A549 (cell line): ENCODE measurements around the gene FGG. TPM values are rescaled to one million over a fixed set of nuclear protein-coding genes. Genes with fewer than 3 reads are reported as not detected.

Experiments
- ATAC-seq, 2 experiments: fragments of 200-7000 bp in 1 of 2; fragments of >200 bp in 1 of 2; cut with Nextera tagmentation in 1 of 2; cut with Tn5 transposase in 1 of 2; 3 replicates each; pipeline versions ENCODE4 v1.8.0 to v1.9.1; 2018 to 2020; ENCODE audit warnings: mild to moderate bottlenecking in 1 of 2, moderate library complexity in 1 of 2
- CTCF ChIA-PET: fragments of 300-600 bp; sonication (Branson Sonifier 250); formaldehyde crosslinking; extraction: SDS; loops from one replicate; lab custom pipeline; 2021; ENCODE audit warnings: antibody characterized with exemption, inconsistent platforms; lab: Yijun Ruan, JAX
- POLR2A ChIA-PET: fragments of 350-600 bp; formaldehyde crosslinking; extraction: SDS; loops from one replicate; lab custom pipeline; 2021; ENCODE audit warnings: antibody characterized with exemption, inconsistent platforms; lab: Yijun Ruan, JAX
- DNase-seq, 2 experiments: peaks; one replicate each; pipeline versions ENCODE4 v3.0.0 to v3.0.0-alpha.2; 2011 to 2016; ENCODE audit warnings: low read depth in 1 of 2, low spot score in 1 of 2
- FAIRE-seq: peaks from 2 replicates; lab custom pipeline; 2011; peaks lifted over from hg19 to GRCh38; lab: Jason Lieb, UNC
- H3K27ac ChIP-seq, 2 experiments: fragments of >200 bp; sonication (Bioruptor Twin); formaldehyde crosslinking; 3 replicates each; pipeline ENCODE4 v1.5.1; 2016 to 2017
- H3K4me1 ChIP-seq: fragments of >200 bp; sonication (Bioruptor Twin); formaldehyde crosslinking; 3 replicates; pipeline ENCODE4 v1.6.1; 2016
- H3K4me2 ChIP-seq: fragments of >200 bp; sonication (Bioruptor Twin); formaldehyde crosslinking; 3 replicates; pipeline ENCODE4 v1.6.1; 2016
- H3K4me3 ChIP-seq: fragments of >200 bp; sonication (Bioruptor Twin); formaldehyde crosslinking; 3 replicates; pipeline ENCODE4 v1.5.1; 2016
- H3K9me3 ChIP-seq: fragments of >200 bp; sonication (Bioruptor Twin); formaldehyde crosslinking; 3 replicates; pipeline ENCODE4 v1.6.1; 2016
- BHLHE40 ChIP-seq: IDR thresholded peaks from 2 replicates; pipeline ENCODE4 v1.6.1; 2012; ENCODE audit warnings: low read depth, low read length, inconsistent platforms
- CEBPB ChIP-seq, 2 experiments: fragments of >200 bp in 1 of 2; sonication (Bioruptor Twin) in 1 of 2; formaldehyde crosslinking in 1 of 2; IDR thresholded peaks; 2 replicates each; pipeline ENCODE4 v1.6.1; 2012 to 2016
- CHD4 ChIP-seq: fragments of 200-600 bp; sonication (generic); IDR thresholded peaks from 2 replicates; pipeline ENCODE4 v1.6.1; 2016; ENCODE audit warnings: antibody characterized with exemption, mild to moderate bottlenecking, borderline replicate concordance
- EHF ChIP-seq: fragments of 250-450 bp; sonication (Bioruptor Pico); IDR thresholded peaks from 2 replicates; pipeline ENCODE4 v1.5.0; 2020; ENCODE audit warnings: mild to moderate bottlenecking
- FOSB ChIP-seq: fragments of 250-450 bp; sonication (Bioruptor Pico); IDR thresholded peaks from 2 replicates; pipeline ENCODE4 v1.5.0; 2020; ENCODE audit warnings: mild to moderate bottlenecking, moderate library complexity
- FOSL2 ChIP-seq, 2 experiments: fragments of 450-650 bp in 1 of 2; fragments of >200 bp in 1 of 2; sonication (Bioruptor Twin) in 1 of 2; formaldehyde crosslinking; IDR thresholded peaks; 2 replicates each; pipeline versions ENCODE4 v1.5.0 to v1.6.1; 2016 to 2020; ENCODE audit warnings: mild to moderate bottlenecking in 1 of 2, moderate library complexity in 1 of 2
- FOXS1 ChIP-seq: fragments of 250-450 bp; sonication (Bioruptor Pico); IDR thresholded peaks from 2 replicates; pipeline ENCODE4 v1.5.0; 2020; ENCODE audit warnings: mild to moderate bottlenecking, moderate library complexity
- HOXB13 ChIP-seq: fragments of 250-450 bp; sonication (Bioruptor Pico); IDR thresholded peaks from 2 replicates; pipeline ENCODE4 v1.5.0; 2020; ENCODE audit warnings: low read depth, mild to moderate bottlenecking, moderate library complexity
- KDM1A ChIP-seq: fragments of 200-600 bp; sonication (generic); IDR thresholded peaks from 2 replicates; pipeline ENCODE4 v1.6.1; 2016; ENCODE audit warnings: low read depth, mild to moderate bottlenecking
- RARB ChIP-seq: fragments of 250-450 bp; sonication (Bioruptor Pico); IDR thresholded peaks from 2 replicates; pipeline ENCODE4 v1.8.0; 2021; ENCODE audit warnings: mild to moderate bottlenecking, moderate library complexity
- TP53 ChIP-seq: fragments of 250-450 bp; sonication (Bioruptor Pico); IDR thresholded peaks from 2 replicates; pipeline ENCODE4 v1.5.0; 2021; ENCODE audit warnings: mild to moderate bottlenecking, moderate library complexity
- ZC3H11A ChIP-seq: fragments of 450-650 bp; IDR thresholded peaks from 2 replicates; pipeline ENCODE4 v1.6.1; 2014; ENCODE audit warnings: antibody characterized with exemption, mild to moderate bottlenecking
- WGBS: methylation state at CpG from one replicate; pipeline ENCODE4 v1.1.6; 2017; ENCODE audit errors: missing lambda C conversion rate; 5-methylcytosine and 5-hydroxymethylcytosine counted together
- polyA minus RNA-seq: library from RNA; depleted of rRNA, polyadenylated mRNA; stranded (reverse); fragments of >200 nt; gene quantifications from 2 replicates; pipeline ENCODE4 v1.2.3, GENCODE V29; 2011; rRNA and poly(A)+ RNA removed
- polyA plus RNA-seq, 4 experiments: library from polyadenylated mRNA; depleted of rRNA in 3 of 4; stranded (reverse); fragments of >200 nt; fragmentation: RNase III in 1 of 4; extraction: RNeasy Plus Mini Kit Qiagen cat#74134 plus additional on column Dnase treatment in 1 of 4; gene quantifications; 2 replicates in 3 of 4; 3 replicates in 1 of 4; pipeline ENCODE4 v1.2.3, GENCODE V29; 2011 to 2017
- TF ChIP-seq, protein P1 (sequence below): fragments of 450-650 bp; IDR thresholded peaks from 2 replicates; pipeline ENCODE4 v1.6.1; 2014; ENCODE audit warnings: antibody characterized with exemption
- TF ChIP-seq, protein P2 (sequence below): fragments of >200 bp; sonication (Bioruptor Twin); formaldehyde crosslinking; IDR thresholded peaks from 2 replicates; pipeline ENCODE4 v1.6.1; 2016
- TF ChIP-seq, protein P3 (sequence below): fragments of >200 bp; sonication (Bioruptor Twin); formaldehyde crosslinking; IDR thresholded peaks from 3 replicates; pipeline ENCODE4 v1.5.1; 2016
- TF ChIP-seq, protein P4 (sequence below): fragments of 250-450 bp; sonication (Bioruptor Pico); IDR thresholded peaks from 2 replicates; pipeline ENCODE4 v1.5.0; 2021; ENCODE audit warnings: mild to moderate bottlenecking, moderate library complexity, borderline replicate concordance

Gene FGG
- 132 and 157 TPM in 2 replicates for polyA plus RNA-seq (2011; rRNA removed)
- 10.0 and 12.1 TPM in 2 replicates for polyA plus RNA-seq (2012; cell fraction: cytosol; rRNA removed)
- 4.1 and 4.3 TPM in 2 replicates for polyA plus RNA-seq (2012; cell fraction: nucleus; rRNA removed)
- polyA plus RNA-seq (2017; fragmentation: RNase III; extraction: RNeasy Plus Mini Kit Qiagen cat#74134 plus additional on column Dnase treatment): 3.2 to 4.8 TPM (median 4.3 TPM) in 3 replicates
- 29.8 and 45.3 TPM in 2 replicates for polyA minus RNA-seq

DNA sequence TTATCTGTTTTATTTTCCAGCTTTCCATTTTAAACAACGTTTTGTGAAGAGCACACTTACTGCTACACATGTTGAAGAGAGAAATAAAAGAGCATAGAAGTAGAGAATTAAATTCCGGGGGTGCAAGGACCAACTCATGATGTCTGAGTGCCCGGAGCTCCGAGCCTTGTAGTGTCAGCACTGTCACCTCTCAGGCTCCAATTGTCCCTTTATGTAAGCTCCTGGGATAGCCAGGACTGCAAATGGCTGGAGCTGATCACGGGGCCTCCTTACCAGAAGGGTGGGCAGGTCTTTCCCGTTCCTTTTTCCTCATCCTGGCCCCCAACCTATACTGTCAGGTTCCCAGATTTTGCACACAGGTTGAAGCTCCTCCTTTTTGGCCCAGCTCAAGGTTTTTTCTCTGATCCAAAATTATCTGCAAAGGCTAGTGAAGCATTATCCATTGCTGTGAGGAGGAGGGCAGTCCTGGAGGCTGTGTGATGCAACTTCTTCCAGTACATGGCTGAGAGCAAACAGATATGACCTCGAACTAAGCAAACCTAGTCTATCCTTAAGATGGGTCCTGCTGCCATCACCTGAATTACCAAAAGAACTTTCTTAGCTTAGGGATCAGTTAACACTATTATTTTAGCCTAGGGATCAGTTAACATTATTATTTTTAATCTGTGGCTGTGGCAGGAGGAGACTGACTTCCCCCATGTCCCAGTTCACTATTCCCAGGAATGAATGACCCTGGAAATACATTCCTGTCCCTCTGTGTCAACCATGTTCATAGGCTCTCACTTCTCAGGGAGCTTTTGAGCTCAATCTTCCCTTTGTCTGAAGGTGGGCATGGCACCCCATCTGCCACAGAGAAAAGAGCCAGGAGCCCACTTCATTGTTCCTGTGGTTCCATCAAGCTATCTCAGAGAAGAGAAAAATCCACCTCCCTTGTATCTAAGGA is at the start of gene FGG:
Gene FGG, minus strand, starts transcription at position 185 of the 943 bp plus-strand sequence. Its CDS starts 47 bp downstream, at position 138.
- ChIA-PET POLR2A (interaction anchor here (0.5 kb wide), 1 partner anchor 10 kb away, joined by 6 read pairs; no protein-coding TSS in a partner anchor), CTCF (interaction anchor here (0.8 to 2.3 kb wide), 6 partner anchors 10 to 61 kb away, joined by 3 to 10 read pairs (median 5); partner anchors contain the start of gene FGB)
- peak within 1 kb of the TSS; percentile 24 for H3K4me3 ChIP-seq

DNA sequence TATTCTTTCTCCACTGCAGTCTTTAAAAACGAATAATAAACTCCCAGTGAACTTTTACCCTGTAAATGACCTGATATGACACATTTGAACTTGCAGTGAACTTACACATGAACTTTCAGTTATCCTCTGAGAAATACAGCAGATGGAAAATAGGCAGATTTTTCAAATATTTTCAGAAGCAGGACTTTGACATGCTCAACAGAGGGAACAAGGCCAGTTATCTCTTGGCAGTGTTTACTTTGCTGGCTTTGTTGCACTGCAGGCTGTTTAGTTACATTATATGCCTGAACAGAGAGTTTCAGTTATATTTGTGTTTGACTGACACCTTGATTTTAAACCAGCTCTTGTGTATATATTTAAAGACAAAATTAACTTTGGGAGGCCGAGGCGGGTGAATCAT is 47.6 kb upstream of the FGG start:
- FAIRE-seq (no peak), DNase-seq (peak in 1 of 2 experiments; percentile 5), ATAC-seq (no peak)
- CTCF ChIA-PET: no interaction called here
- no peak overlapping the region for H3K27ac ChIP-seq
- no peaks in the 10 kb centered on the region for H3K9me3 ChIP-seq
- H3K4me3 ChIP-seq: no peak overlapping the region
- TF ChIP-seq TP53 (no peak), FOSB (CRISPR knock-in tag) (no peak)
- TF ChIP-seq, all 56 proteins: peak for 0
- WGBS: 14% methylated on average over 3 of the region's 3 CpGs
- POLR2A ChIA-PET: no interaction called here
- Histone ChIP-seq H3K4me2 (no peak overlapping the region), H3K4me1 (no peaks in the 10 kb centered on the region)

More for the DNA sequence above, at the start of gene FGG:
- peak within 1 kb of the TSS; percentile 73 to 80 for H3K27ac ChIP-seq
- peaks cover 55% of the 10 kb centered on the region for H3K4me1 ChIP-seq
- DNase-seq: peak in 1 of 2 experiments; percentile 42
- peak; percentile 66 to 92; a peak in 5 of 6 replicates for ATAC-seq
- H3K4me2 ChIP-seq: peak within 1 kb of the TSS; percentile 69
- WGBS: 8% methylated on average over 7 of the region's 7 CpGs
- FAIRE-seq: no peak
- TF ChIP-seq ZC3H11A (no peak), KDM1A (no peak), BHLHE40 (no peak), FOXS1 (no peak), CEBPB (IDR thresholded peaks at IDR 0.05) (peak; percentile 16 to 72; a peak in 2 of 4 replicates), CHD4 (no peak), EHF (no peak), TP53 (no peak), FOSL2 (IDR thresholded peaks at IDR 0.05) (no peak), FOSL2 (CRISPR knock-in tag; IDR thresholded peaks at IDR 0.05) (no peak), RARB (CRISPR knock-in tag) (no peak), HOXB13 (CRISPR knock-in tag) (no peak)
- TF ChIP-seq, protein P1, sequence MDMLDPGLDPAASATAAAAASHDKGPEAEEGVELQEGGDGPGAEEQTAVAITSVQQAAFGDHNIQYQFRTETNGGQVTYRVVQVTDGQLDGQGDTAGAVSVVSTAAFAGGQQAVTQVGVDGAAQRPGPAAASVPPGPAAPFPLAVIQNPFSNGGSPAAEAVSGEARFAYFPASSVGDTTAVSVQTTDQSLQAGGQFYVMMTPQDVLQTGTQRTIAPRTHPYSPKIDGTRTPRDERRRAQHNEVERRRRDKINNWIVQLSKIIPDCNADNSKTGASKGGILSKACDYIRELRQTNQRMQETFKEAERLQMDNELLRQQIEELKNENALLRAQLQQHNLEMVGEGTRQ: 0 out of 2 replicates have a peak, but pooled peaks have one; percentile 13
- TF ChIP-seq, protein P2, sequence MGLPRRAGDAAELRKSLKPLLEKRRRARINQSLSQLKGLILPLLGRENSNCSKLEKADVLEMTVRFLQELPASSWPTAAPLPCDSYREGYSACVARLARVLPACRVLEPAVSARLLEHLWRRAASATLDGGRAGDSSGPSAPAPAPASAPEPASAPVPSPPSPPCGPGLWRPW: no peak
- TF ChIP-seq, protein P3, sequence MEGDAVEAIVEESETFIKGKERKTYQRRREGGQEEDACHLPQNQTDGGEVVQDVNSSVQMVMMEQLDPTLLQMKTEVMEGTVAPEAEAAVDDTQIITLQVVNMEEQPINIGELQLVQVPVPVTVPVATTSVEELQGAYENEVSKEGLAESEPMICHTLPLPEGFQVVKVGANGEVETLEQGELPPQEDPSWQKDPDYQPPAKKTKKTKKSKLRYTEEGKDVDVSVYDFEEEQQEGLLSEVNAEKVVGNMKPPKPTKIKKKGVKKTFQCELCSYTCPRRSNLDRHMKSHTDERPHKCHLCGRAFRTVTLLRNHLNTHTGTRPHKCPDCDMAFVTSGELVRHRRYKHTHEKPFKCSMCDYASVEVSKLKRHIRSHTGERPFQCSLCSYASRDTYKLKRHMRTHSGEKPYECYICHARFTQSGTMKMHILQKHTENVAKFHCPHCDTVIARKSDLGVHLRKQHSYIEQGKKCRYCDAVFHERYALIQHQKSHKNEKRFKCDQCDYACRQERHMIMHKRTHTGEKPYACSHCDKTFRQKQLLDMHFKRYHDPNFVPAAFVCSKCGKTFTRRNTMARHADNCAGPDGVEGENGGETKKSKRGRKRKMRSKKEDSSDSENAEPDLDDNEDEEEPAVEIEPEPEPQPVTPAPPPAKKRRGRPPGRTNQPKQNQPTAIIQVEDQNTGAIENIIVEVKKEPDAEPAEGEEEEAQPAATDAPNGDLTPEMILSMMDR: no peak
- TF ChIP-seq, protein P4, sequence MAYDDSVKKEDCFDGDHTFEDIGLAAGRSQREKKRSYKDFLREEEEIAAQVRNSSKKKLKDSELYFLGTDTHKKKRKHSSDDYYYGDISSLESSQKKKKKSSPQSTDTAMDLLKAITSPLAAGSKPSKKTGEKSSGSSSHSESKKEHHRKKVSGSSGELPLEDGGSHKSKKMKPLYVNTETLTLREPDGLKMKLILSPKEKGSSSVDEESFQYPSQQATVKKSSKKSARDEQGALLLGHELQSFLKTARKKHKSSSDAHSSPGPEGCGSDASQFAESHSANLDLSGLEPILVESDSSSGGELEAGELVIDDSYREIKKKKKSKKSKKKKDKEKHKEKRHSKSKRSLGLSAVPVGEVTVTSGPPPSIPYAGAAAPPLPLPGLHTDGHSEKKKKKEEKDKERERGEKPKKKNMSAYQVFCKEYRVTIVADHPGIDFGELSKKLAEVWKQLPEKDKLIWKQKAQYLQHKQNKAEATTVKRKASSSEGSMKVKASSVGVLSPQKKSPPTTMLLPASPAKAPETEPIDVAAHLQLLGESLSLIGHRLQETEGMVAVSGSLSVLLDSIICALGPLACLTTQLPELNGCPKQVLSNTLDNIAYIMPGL (CRISPR knock-in tag): no peak
- TF ChIP-seq, all 56 proteins: peak for 2
- no peaks in the 10 kb centered on the region for H3K9me3 ChIP-seq
